ENCODE data around the gene MEMO1.
A peak's percentile ranks its signal among the peaks of the same experiment; 100 is the strongest.
"Not testable (repeated sequence)": the region's sequence is repeated elsewhere in the genome, so short reads cannot be mapped to it uniquely, and the experiment has no call there.

MEMO1 gene

GRCh38 chr2:32010670-32011484 lies at the start of gene MEMO1:
MEMO1 (minus strand) TSS chr2:32011008; CDS start chr2:32010247, 761 bp downstream.
- DNase-seq: peak; percentile 58 to 95 (median 89)

- no peak for DNase-seq
These were observed 49.5 kb upstream of the MEMO1 start for GRCh38 chr2:32060266-32060665.

GRCh38 chr2:32058130-32058529 lies 47.3 kb upstream of the MEMO1 start:
- DNase-seq: no peak

GRCh38 chr2:32054583-32054982 lies 43.8 kb upstream of the MEMO1 start:
- not testable (repeated sequence) for DNase-seq

GRCh38 chr2:32051836-32052439 lies 41.1 kb upstream of the MEMO1 start:
- no peak for DNase-seq

GRCh38 chr2:32043561-32043960 lies 32.8 kb upstream of the MEMO1 start:
- no peak for DNase-seq

GRCh38 chr2:32039447-32040219 lies 28.8 kb upstream of the MEMO1 start, which contains the start of gene DPY30:
DPY30 (minus strand) TSS chr2:32039805; CDS start chr2:32039456, 349 bp downstream.
- DNase-seq: peak; percentile 45 to 94 (median 88)

- not testable (repeated sequence) for DNase-seq
These were observed 23.5 kb upstream of the MEMO1 start for GRCh38 chr2:32034198-32034887.

GRCh38 chr2:32018789-32019482 lies 8.1 kb upstream of the MEMO1 start:
- DNase-seq: not testable (repeated sequence)

GRCh38 chr2:32012872-32013271 lies 2.1 kb upstream of the MEMO1 start:
- no peak for DNase-seq

GRCh38 chr2:32011485-32011960 lies 715 bp upstream of the MEMO1 start:
- DNase-seq: no peak

GRCh38 chr2:32010280-32010669 lies 533 bp downstream of the MEMO1 start:
- peak in 21 of 58 donors; percentile 28 to 78 (median 70) for DNase-seq

- DNase-seq: peak in 38 of 58 donors; percentile 8 to 64 (median 32)
These were observed 1.1 kb downstream of the MEMO1 start for GRCh38 chr2:32009516-32010256.

GRCh38 chr2:32008805-32009515 lies 1.8 kb downstream of the MEMO1 start:
- DNase-seq: peak in 12 of 58 donors; percentile 4 to 47 (median 30)

GRCh38 chr2:32007121-32007391 lies 3.8 kb downstream of the MEMO1 start:
- DNase-seq: no peak

- DNase-seq: no peak
These were observed 5.3 kb downstream of the MEMO1 start for GRCh38 chr2:32005371-32005976.

- no peak for DNase-seq
These were observed 7.0 kb downstream of the MEMO1 start for GRCh38 chr2:32003791-32004190.

- DNase-seq: no peak
These were observed 8.4 kb downstream of the MEMO1 start for GRCh38 chr2:32002406-32002805.

- no peak for DNase-seq
These were observed 11.4 kb downstream of the MEMO1 start for GRCh38 chr2:31999438-31999837.

All from anterior cingulate cortex (tissue), 58 donors.